ENCODE measurements around the gene PLSCR1. TPM values are rescaled to one million over a fixed set of nuclear protein-coding genes. Genes with fewer than 3 reads are reported as not detected.

The PLSCR1 gene
- total RNA-seq, 1 experiment from 2014 or later: 60.1 TPM

DNA sequence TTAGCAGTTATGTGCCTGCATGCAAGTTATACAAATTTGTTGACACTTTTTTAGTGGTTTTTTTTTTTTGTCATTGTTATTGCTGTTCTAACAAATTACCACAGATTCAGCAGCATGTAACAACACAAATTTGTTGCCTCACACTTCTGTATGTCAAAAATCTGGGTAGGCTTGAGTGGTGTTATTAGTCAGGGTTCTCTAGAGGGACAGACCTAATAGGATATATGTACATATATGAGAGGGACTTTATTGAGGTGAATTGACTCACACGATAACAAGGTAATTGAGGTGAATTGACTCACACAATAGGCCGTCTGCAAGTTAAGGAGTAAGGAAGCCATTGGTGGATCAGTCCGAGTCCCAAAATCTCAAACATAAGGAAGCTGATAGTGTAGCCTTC is 15.0 kb upstream of the PLSCR1 start:
- TF ChIP-seq CTCF (conservative IDR thresholded peaks at IDR 0.05) (no peak), EZH2 (IDR thresholded peaks at IDR 0.05; ENCODE audit: low read depth) (no peak)
- no peak for DNase-seq
- Histone ChIP-seq H3K9me2 (ENCODE audit: insufficient read depth) (no peaks in the 10 kb centered on the region), H3K27ac (no peak overlapping the region), H4K20me1 (ENCODE audit: insufficient read depth) (no peaks in the 10 kb centered on the region), H3K36me3 (ENCODE audit: low read depth) (no peaks in the 10 kb centered on the region), H3K79me2 (ENCODE audit: low read depth) (no peaks in the 10 kb centered on the region), H2AFZ (no peak overlapping the region), H3F3A (ENCODE audit: insufficient read depth, low read depth) (no peaks in the 10 kb centered on the region), H3K4me2 (no peak overlapping the region), H3K9me3 (ENCODE audit: insufficient read depth, low read depth) (no peaks in the 10 kb centered on the region), H3K4me1 (replicated peaks; ENCODE audit: insufficient read depth) (no peaks in the 10 kb centered on the region; the same call in 1 of the 2 replicates), H3K27me3 (ENCODE audit: insufficient read depth, low read depth) (no peaks in the 10 kb centered on the region), H3K4me3 (no peak overlapping the region)
- ChIA-PET POLR2A (ENCODE audit: unreplicated experiment) (no interaction called here), CTCF (no interaction called here)
- no TSS peak for BruUV-seq (replicated peaks)
- intact Hi-C loops (cut with micrococcal nuclease; ENCODE audit: unreplicated experiment): no loop called here

GRCh38 chr3:146558781-146559180 is 14.4 kb upstream of the PLSCR1 start:
- TF ChIP-seq CTCF (conservative IDR thresholded peaks at IDR 0.05) (no peak), EZH2 (IDR thresholded peaks at IDR 0.05; ENCODE audit: low read depth) (no peak)
- Histone ChIP-seq H3K9me3 (ENCODE audit: insufficient read depth, low read depth) (no peaks in the 10 kb centered on the region), H3K4me3 (no peak overlapping the region), H4K20me1 (ENCODE audit: insufficient read depth) (no peaks in the 10 kb centered on the region), H3K79me2 (ENCODE audit: low read depth) (no peaks in the 10 kb centered on the region), H3F3A (ENCODE audit: insufficient read depth, low read depth) (no peaks in the 10 kb centered on the region), H3K9me2 (ENCODE audit: insufficient read depth) (no peaks in the 10 kb centered on the region), H3K4me2 (no peak overlapping the region), H3K4me1 (replicated peaks; ENCODE audit: insufficient read depth) (no peaks in the 10 kb centered on the region; the same call in 1 of the 2 replicates), H3K36me3 (ENCODE audit: low read depth) (no peaks in the 10 kb centered on the region), H2AFZ (no peak overlapping the region), H3K27ac (no peak overlapping the region), H3K27me3 (ENCODE audit: insufficient read depth, low read depth) (no peaks in the 10 kb centered on the region)
- intact Hi-C loops (cut with micrococcal nuclease; ENCODE audit: unreplicated experiment): no loop called here
- ChIA-PET POLR2A (ENCODE audit: unreplicated experiment) (no interaction called here), CTCF (no interaction called here)
- BruUV-seq (replicated peaks): no TSS peak
- DNase-seq: no peak

GRCh38 chr3:146557745-146558144 is 13.3 kb upstream of the PLSCR1 start:
- Histone ChIP-seq H2AFZ (no peak overlapping the region), H3K4me3 (no peak overlapping the region), H3K9me2 (ENCODE audit: insufficient read depth) (no peaks in the 10 kb centered on the region), H3K79me2 (ENCODE audit: low read depth) (no peaks in the 10 kb centered on the region), H3K36me3 (ENCODE audit: low read depth) (no peaks in the 10 kb centered on the region), H4K20me1 (ENCODE audit: insufficient read depth) (no peaks in the 10 kb centered on the region), H3K27me3 (ENCODE audit: insufficient read depth, low read depth) (no peaks in the 10 kb centered on the region), H3K27ac (no peak overlapping the region), H3K4me2 (no peak overlapping the region), H3K4me1 (replicated peaks; ENCODE audit: insufficient read depth) (no peaks in the 10 kb centered on the region; the same call in 1 of the 2 replicates), H3K9me3 (ENCODE audit: insufficient read depth, low read depth) (no peaks in the 10 kb centered on the region), H3F3A (ENCODE audit: insufficient read depth, low read depth) (no peaks in the 10 kb centered on the region)
- CTCF ChIA-PET: no interaction called here
- no TSS peak for BruUV-seq (replicated peaks)
- DNase-seq: no peak
- POLR2A ChIA-PET (ENCODE audit: unreplicated experiment): no interaction called here
- intact Hi-C loops (cut with micrococcal nuclease; ENCODE audit: unreplicated experiment): no loop called here
- TF ChIP-seq CTCF (conservative IDR thresholded peaks at IDR 0.05): no peak
- no peak for TF ChIP-seq EZH2 (IDR thresholded peaks at IDR 0.05; ENCODE audit: low read depth)

All from PC-9 (cell line).